Mucosa of rectum (tissue), 2 donors: Measurements from ENCODE around the gene ZCCHC7.

Source experiments
- H3K27ac ChIP-seq, 2 donors: one replicate each; pipeline ENCODE4 v1.7.0; 2013; ENCODE audit warnings: inconsistent platforms in 2 of 2, low read depth in 2 of 2, low read length in 2 of 2
- H3K27me3 ChIP-seq, 2 donors: one replicate each; pipeline ENCODE4 v1.7.0; 2013; ENCODE audit warnings: low read length in 2 of 2; ENCODE audit not compliant: control insufficient read depth in 2 of 2, insufficient read depth in 2 of 2
- H3K36me3 ChIP-seq, 2 donors: one replicate each; pipeline ENCODE4 v1.7.0; 2013; ENCODE audit warnings: low read length in 2 of 2; ENCODE audit not compliant: control insufficient read depth in 2 of 2, insufficient read depth in 2 of 2
- H3K4me1 ChIP-seq, 2 donors: one replicate each; pipeline ENCODE4 v1.7.0; 2013; ENCODE audit warnings: low read length in 2 of 2, mild to moderate bottlenecking in 1 of 2; ENCODE audit not compliant: control insufficient read depth in 2 of 2, insufficient read depth in 2 of 2
- H3K4me3 ChIP-seq, 2 donors: one replicate each; pipeline ENCODE4 v1.7.0; 2013; ENCODE audit warnings: low read length in 2 of 2
- H3K9ac ChIP-seq, 2 donors: one replicate each; pipeline ENCODE4 v1.7.0; 2013; ENCODE audit warnings: low read length in 2 of 2, low read depth in 1 of 2, mild to moderate bottlenecking in 1 of 2
- H3K9me3 ChIP-seq, 2 donors: one replicate each; pipeline ENCODE4 v1.7.0; 2013; ENCODE audit warnings: low read length in 2 of 2; ENCODE audit not compliant: control insufficient read depth in 2 of 2
- donor health status: healthy.
- donor health status: Normal muscosa, but diverticular disease.

The ZCCHC7 gene

GRCh38 chr9:37328556-37329227 is 208.3 kb downstream of the ZCCHC7 start:
- Histone ChIP-seq H3K4me3 (no peak overlapping the region), H3K27ac (no peak overlapping the region), H3K36me3 (no peaks in the 10 kb centered on the region), H3K9ac (no peak overlapping the region), H3K27me3 (no peaks in the 10 kb centered on the region), H3K9me3 (no peaks in the 10 kb centered on the region), H3K4me1 (peaks cover 3 to 9% of the 10 kb centered on the region in 2 donors)

DNA sequence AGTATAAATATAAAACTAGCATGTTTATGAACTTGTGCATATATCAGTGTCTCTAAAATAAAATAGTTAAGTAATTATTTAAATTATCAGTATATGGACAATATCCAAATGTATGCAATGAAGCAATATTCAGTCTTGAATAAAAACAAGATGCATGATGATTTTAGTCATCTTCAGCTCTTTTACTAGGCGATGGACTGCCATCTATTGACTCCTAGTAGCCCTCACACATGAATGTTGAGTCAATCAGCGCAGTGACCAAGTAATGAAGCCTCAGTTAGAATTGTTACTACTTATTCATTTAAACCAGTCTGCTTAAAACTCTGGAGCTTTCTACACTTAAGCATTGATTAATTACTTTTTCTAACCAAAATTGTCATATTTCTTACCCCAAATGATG is 209.2 kb downstream of the ZCCHC7 start:
- no peak overlapping the region for H3K4me3 ChIP-seq
- peaks cover 3 to 9% of the 10 kb centered on the region in 2 donors for H3K4me1 ChIP-seq
- no peaks in the 10 kb centered on the region for H3K9me3 ChIP-seq
- H3K36me3 ChIP-seq, result no peaks in the 10 kb centered on the region
- H3K27me3 ChIP-seq, result no peaks in the 10 kb centered on the region
- H3K9ac ChIP-seq, result no peak overlapping the region
- no peak overlapping the region for H3K27ac ChIP-seq

DNA sequence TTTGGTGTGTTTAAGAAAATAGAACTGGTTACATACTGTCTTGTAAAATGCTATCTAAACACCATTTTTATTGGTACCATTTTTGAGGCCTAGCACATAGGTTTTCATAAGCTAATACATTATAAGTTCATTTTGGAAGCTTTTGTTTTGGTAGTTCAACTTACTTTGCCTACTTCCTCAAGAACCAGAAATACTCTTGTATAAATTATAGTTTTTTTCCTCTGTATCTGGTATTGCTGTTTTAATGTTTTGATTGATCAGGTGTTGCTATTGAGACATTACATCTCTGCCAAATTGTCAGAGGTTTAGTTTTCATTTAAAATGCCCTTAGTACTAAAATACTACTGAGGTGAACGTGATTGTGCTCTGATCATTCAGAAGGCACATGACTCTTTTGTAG is 211.5 kb downstream of the ZCCHC7 start:
- Histone ChIP-seq H3K27ac (no peak overlapping the region), H3K9me3 (no peaks in the 10 kb centered on the region), H3K4me3 (no peak overlapping the region), H3K36me3 (no peaks in the 10 kb centered on the region), H3K4me1 (peaks cover 8 to 14% of the 10 kb centered on the region in 2 donors), H3K9ac (no peak overlapping the region), H3K27me3 (no peaks in the 10 kb centered on the region)

GRCh38 chr9:37332578-37332977 is 212.2 kb downstream of the ZCCHC7 start:
- no peak overlapping the region for H3K9ac ChIP-seq
- peaks cover 9 to 14% of the 10 kb centered on the region in 2 donors for H3K4me1 ChIP-seq

DNA sequence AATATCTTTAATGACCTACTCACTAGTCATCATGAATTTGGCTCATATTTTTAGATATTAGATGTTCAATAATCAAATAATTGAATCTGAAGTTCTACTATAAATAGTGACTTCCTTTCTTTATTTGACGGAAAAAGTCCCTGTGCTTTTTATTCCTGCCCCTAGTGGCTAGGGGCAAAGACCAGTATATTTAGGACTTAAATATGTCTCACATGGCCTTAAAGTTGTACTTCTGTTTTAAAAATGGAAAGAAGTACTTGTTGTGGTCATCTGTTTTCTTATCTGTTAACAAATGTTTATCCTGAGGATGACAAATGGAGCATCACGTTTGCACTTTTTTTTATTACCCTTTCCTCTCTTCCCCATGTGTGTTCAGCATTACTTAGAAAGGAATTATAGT is 212.9 kb downstream of the ZCCHC7 start:
- H3K27ac ChIP-seq, result no peak overlapping the region
- H3K36me3 ChIP-seq, result no peaks in the 10 kb centered on the region
- no peaks in the 10 kb centered on the region for H3K27me3 ChIP-seq
- no peak overlapping the region for H3K9ac ChIP-seq
- no peak overlapping the region for H3K4me3 ChIP-seq
- H3K4me1 ChIP-seq, result peaks cover 12 to 13% of the 10 kb centered on the region in 2 donors
- no peaks in the 10 kb centered on the region for H3K9me3 ChIP-seq

More at GRCh38 chr9:37332578-37332977, 212.2 kb downstream of the ZCCHC7 start:
- Histone ChIP-seq H3K27me3 (no peaks in the 10 kb centered on the region), H3K36me3 (no peaks in the 10 kb centered on the region), H3K9me3 (no peaks in the 10 kb centered on the region), H3K27ac (no peak overlapping the region), H3K4me3 (no peak overlapping the region)

DNA sequence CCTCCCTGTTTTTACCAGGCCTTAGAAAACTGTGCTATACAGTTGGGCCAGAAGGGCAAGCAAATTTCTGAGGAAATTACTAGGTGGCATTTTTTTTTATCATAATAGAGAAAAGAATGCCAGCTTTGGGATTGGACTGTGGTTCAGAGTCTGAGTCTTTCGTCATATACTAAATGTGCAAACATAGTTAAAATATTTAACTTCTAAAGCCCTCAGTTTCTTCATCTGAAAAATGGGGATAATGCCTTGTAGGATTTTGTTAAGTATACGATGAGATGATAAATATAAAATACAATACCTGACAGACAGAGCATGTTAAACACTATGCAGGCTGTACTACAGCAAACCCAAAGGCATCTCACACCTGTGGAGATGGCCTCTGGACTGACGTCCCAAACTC is 214.9 kb downstream of the ZCCHC7 start:
- H3K27me3 ChIP-seq, result no peaks in the 10 kb centered on the region

DNA sequence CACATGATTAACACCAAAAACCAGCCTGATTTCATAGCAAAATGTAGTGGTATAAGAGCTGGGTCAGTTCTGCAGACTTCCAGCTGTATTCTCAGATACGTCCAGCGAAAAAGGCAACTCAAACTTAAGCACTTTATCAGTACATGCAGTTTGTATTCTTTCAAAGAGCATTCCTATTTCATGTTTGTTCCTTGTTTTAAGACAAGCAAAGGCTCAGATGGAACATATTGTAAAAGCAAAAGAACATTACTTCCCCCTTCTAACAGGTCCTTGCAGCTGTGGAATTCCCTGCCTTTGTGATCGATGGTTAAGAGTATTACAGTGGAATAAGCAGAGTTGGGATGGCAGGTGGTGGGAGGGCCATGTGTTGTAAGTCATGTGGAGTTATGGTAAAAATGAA is 215.8 kb downstream of the ZCCHC7 start:
- Histone ChIP-seq H3K27me3 (no peaks in the 10 kb centered on the region), H3K9ac (no peak overlapping the region), H3K27ac (no peak overlapping the region), H3K36me3 (no peaks in the 10 kb centered on the region), H3K9me3 (no peaks in the 10 kb centered on the region), H3K4me3 (no peak overlapping the region), H3K4me1 (peaks cover 10 to 11% of the 10 kb centered on the region in 2 donors)

More for the DNA sequence above, 214.9 kb downstream of the ZCCHC7 start:
- Histone ChIP-seq H3K9ac (no peak overlapping the region), H3K4me3 (no peak overlapping the region), H3K4me1 (peaks cover 10 to 11% of the 10 kb centered on the region in 2 donors), H3K27ac (no peak overlapping the region), H3K36me3 (no peaks in the 10 kb centered on the region), H3K9me3 (no peaks in the 10 kb centered on the region)

DNA sequence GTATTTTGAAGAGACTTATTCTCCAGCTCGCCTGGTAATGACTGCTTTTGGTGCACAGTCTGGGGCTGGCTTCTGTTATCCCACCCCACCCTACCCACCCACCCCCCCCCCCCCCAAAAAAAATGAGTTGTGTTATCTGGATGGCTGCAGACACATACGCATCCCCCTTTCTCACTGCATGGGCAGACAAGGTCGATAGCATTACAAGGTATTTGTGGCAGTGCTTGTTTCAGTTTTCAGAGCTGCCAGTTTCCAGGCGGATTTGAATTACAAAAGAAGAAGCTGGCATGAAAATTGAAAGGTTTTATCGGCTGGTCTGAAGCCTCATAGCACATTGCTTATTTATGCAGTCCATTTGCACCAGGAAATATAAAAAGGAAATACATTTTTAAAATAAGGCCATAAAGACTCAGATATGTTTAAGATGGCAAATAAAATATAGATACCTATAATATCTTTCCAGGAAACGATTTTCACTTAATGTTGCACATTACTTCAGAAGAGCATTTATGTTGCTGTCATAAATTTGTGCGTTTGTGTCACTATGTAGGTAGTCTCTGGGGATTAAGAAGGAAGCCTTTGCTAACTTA is 217.0 kb downstream of the ZCCHC7 start:
- no peak overlapping the region for H3K9ac ChIP-seq
- no peaks in the 10 kb centered on the region for H3K9me3 ChIP-seq
- peak overlapping the region; percentile 24 to 31 for H3K27ac ChIP-seq
- H3K4me3 ChIP-seq, result peak overlapping the region; percentile 11 to 23
- no peaks in the 10 kb centered on the region for H3K27me3 ChIP-seq
- no peaks in the 10 kb centered on the region for H3K36me3 ChIP-seq
- peaks cover 5 to 10% of the 10 kb centered on the region in 2 donors for H3K4me1 ChIP-seq

DNA sequence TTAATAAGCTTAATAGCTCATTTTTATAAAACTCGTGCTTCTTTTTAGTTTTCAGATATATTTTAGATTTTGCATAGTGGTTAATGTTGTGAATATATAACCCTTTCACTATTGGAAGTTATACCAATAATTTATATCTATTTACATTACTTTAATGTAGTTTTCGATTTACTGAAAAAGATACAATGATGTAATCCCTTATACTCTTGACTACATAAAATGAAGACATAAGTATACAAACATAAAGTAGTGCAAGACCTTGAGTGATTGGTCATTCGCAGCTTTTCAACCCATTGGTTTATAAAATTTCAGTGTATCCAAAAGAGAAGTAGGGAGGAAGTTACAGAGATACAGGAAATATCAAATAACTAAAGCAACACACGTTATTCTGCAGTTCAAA is 217.8 kb downstream of the ZCCHC7 start:
- Histone ChIP-seq H3K9ac (no peak overlapping the region), H3K27ac (no peak overlapping the region), H3K27me3 (no peaks in the 10 kb centered on the region)

GRCh38 chr9:37339923-37340322 is 219.5 kb downstream of the ZCCHC7 start:
- no peak overlapping the region for H3K9ac ChIP-seq
- no peaks in the 10 kb centered on the region for H3K9me3 ChIP-seq
- H3K4me1 ChIP-seq, result peaks cover 5 to 10% of the 10 kb centered on the region in 2 donors
- no peak overlapping the region for H3K4me3 ChIP-seq
- no peaks in the 10 kb centered on the region for H3K27me3 ChIP-seq
- H3K36me3 ChIP-seq, result no peaks in the 10 kb centered on the region
- H3K27ac ChIP-seq, result no peak overlapping the region

More for the DNA sequence above, 217.8 kb downstream of the ZCCHC7 start:
- no peaks in the 10 kb centered on the region for H3K36me3 ChIP-seq
- H3K4me3 ChIP-seq, result no peak overlapping the region
- no peaks in the 10 kb centered on the region for H3K9me3 ChIP-seq
- H3K4me1 ChIP-seq, result peaks cover 5 to 10% of the 10 kb centered on the region in 2 donors
